Measurements from ENCODE around the gene PML. TPM values are rescaled to one million over a fixed set of nuclear protein-coding genes. Genes with fewer than 3 reads are reported as not detected.

PML gene
- total and polyA plus RNA-seq, 9 donors: 20.7 to 60.8 (median 49.4) TPM

- intact Hi-C loops (cut with DNase I): no loop called here
- WGBS, 3 donors: 92 to 96% (median 94%) methylated on average over 8 to 13 of the region's 13 CpGs
- DNase-seq: no peak
- no peak overlapping the region for H3K4me3 ChIP-seq
- H3K27me3 ChIP-seq: no peaks in the 10 kb centered on the region
- H3K4me1 ChIP-seq (ENCODE audit: insufficient read depth): peaks cover 6% of the 10 kb centered on the region
- H3K36me3 ChIP-seq: no peaks in the 10 kb centered on the region
- TF ChIP-seq CTCF (IDR thresholded peaks at IDR 0.05) (no peak), POLR2A (IDR thresholded peaks at IDR 0.05) (no peak), EP300 (IDR thresholded peaks at IDR 0.05) (no peak)
- no peak overlapping the region for H3K27ac ChIP-seq
- no peaks in the 10 kb centered on the region for H3K9me3 ChIP-seq
These were observed 6.0 kb upstream of the PML start for GRCh38 chr15:73988445-73988969.

- Histone ChIP-seq H3K27me3 (no peaks in the 10 kb centered on the region), H3K4me1 (ENCODE audit: insufficient read depth) (peaks cover 11% of the 10 kb centered on the region), H3K36me3 (no peaks in the 10 kb centered on the region), H3K9me3 (no peaks in the 10 kb centered on the region), H3K27ac (no peak overlapping the region), H3K4me3 (no peak overlapping the region)
- 71 to 82% (median 74%) methylated on average over 9 of the region's 9 CpGs for WGBS, 3 donors
- TF ChIP-seq POLR2A (IDR thresholded peaks at IDR 0.05) (no peak), EP300 (IDR thresholded peaks at IDR 0.05) (no peak), CTCF (IDR thresholded peaks at IDR 0.05) (no peak)
- intact Hi-C loops (cut with DNase I): no loop called here
- no peak for DNase-seq
These were observed 5.3 kb upstream of the PML start for GRCh38 chr15:73989001-73989798.

GRCh38 chr15:73990250-73991005 lies 4.1 kb upstream of the PML start:
- Histone ChIP-seq H3K4me3 (no peak overlapping the region), H3K36me3 (no peaks in the 10 kb centered on the region), H3K9me3 (no peaks in the 10 kb centered on the region), H3K4me1 (ENCODE audit: insufficient read depth) (peaks cover 11% of the 10 kb centered on the region), H3K27me3 (no peaks in the 10 kb centered on the region), H3K27ac (peak overlapping the region in 1 of 2 donors; percentile 68)
- 62 to 74% (median 67%) methylated on average over 9 of the region's 9 CpGs for WGBS, 3 donors
- DNase-seq: peak in 1 of 5 donors; percentile 28
- TF ChIP-seq EP300 (IDR thresholded peaks at IDR 0.05) (no peak), CTCF (IDR thresholded peaks at IDR 0.05) (no peak), POLR2A (IDR thresholded peaks at IDR 0.05) (no peak)
- intact Hi-C loops (cut with DNase I): no loop called here

GRCh38 chr15:73991260-73991659 lies 3.3 kb upstream of the PML start:
- intact Hi-C loops (cut with DNase I): no loop called here
- DNase-seq: peak in 4 of 5 donors; percentile 66 to 80 (median 72)

More at GRCh38 chr15:73991260-73991659, 3.3 kb upstream of the PML start:
- 11 to 23% (median 19%) methylated on average over 5 of the region's 5 CpGs for WGBS, 3 donors
- H3K36me3 ChIP-seq: no peaks in the 10 kb centered on the region
- peak overlapping the region; percentile 52 for H3K4me3 ChIP-seq
- H3K27ac ChIP-seq: peak overlapping the region in 1 of 2 donors; percentile 68
- no peaks in the 10 kb centered on the region for H3K9me3 ChIP-seq
- no peaks in the 10 kb centered on the region for H3K27me3 ChIP-seq
- H3K4me1 ChIP-seq (ENCODE audit: insufficient read depth): peaks cover 11% of the 10 kb centered on the region
- no peak for TF ChIP-seq CTCF (IDR thresholded peaks at IDR 0.05)
- TF ChIP-seq POLR2A (IDR thresholded peaks at IDR 0.05): no peak
- no peak for TF ChIP-seq EP300 (IDR thresholded peaks at IDR 0.05)

Data from ovary (tissue), 9 donors.